ENCODE results near the gene ATP6V0D1. TPM values are rescaled to one million over a fixed set of nuclear protein-coding genes. Genes with fewer than 3 reads are reported as not detected.
A peak's percentile ranks its signal among the peaks of the same experiment; 100 is the strongest.

The ATP6V0D1 gene
- polyA plus RNA-seq, 2 of the 4 experiments (the other 2 are of a cell fraction) = 45.7 to 103 TPM

DNA sequence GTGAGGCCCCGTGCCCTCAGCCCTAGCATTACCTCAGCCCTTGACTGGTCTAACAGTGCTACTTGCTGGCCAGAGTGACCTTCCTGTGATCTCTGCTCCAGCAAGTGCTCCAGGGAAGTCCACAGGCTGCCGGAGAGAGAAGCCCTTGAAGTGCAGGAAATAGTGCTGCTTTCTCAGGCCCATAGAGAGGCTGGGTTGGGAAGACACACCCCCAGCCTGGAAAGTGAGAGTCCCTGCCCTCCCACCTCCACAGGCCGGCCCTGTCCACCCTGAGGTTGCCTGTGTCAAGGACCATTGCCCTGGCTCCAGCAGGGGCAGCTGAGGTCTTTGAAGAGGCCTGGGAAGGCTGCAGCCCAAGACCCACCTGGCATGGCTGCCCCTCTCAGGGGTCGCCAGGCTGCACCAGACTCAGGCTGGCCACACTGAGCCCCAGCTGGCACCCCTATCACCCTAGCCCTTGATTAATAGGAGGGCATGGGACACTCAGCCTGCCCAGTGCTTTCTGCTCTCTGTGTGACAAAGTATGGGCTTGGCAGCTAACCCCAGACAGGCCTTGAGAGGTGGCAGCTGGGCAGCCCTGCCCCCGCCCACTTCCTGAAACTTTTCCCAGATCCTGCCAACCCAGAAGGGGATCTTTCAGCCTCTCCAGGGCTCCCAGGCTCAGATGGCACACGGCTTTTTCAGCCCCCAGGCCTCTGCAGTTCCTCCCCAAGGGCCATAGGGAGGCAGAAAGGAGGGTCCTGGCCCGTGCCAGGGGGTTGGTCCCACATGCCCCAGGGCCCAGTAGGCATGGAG is 21.7 kb downstream of the ATP6V0D1 start:
- H3K4me1 ChIP-seq = peaks cover 12% of the 10 kb centered on the region; the same call in 1 of the 3 replicates
- DNase-seq (ENCODE audit: low read depth in 1 of 2, low spot score in 1 of 2) (no peak), ATAC-seq (peak; percentile 7 to 15; a peak in 2 of 6 replicates), FAIRE-seq (no peak)
- TF ChIP-seq CHD2 (IDR thresholded peaks at IDR 0.05; ENCODE audit: low read length, partially characterized antibody) = no peak
- TF ChIP-seq HEYL (CRISPR knock-in tag; IDR thresholded peaks at IDR 0.05) = no peak
- TF ChIP-seq, protein P1, sequence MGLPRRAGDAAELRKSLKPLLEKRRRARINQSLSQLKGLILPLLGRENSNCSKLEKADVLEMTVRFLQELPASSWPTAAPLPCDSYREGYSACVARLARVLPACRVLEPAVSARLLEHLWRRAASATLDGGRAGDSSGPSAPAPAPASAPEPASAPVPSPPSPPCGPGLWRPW (IDR thresholded peaks at IDR 0.05) = no peak
- TF ChIP-seq FOXS1 (CRISPR knock-in tag; IDR thresholded peaks at IDR 0.05) = no peak
- TF ChIP-seq, protein P2, sequence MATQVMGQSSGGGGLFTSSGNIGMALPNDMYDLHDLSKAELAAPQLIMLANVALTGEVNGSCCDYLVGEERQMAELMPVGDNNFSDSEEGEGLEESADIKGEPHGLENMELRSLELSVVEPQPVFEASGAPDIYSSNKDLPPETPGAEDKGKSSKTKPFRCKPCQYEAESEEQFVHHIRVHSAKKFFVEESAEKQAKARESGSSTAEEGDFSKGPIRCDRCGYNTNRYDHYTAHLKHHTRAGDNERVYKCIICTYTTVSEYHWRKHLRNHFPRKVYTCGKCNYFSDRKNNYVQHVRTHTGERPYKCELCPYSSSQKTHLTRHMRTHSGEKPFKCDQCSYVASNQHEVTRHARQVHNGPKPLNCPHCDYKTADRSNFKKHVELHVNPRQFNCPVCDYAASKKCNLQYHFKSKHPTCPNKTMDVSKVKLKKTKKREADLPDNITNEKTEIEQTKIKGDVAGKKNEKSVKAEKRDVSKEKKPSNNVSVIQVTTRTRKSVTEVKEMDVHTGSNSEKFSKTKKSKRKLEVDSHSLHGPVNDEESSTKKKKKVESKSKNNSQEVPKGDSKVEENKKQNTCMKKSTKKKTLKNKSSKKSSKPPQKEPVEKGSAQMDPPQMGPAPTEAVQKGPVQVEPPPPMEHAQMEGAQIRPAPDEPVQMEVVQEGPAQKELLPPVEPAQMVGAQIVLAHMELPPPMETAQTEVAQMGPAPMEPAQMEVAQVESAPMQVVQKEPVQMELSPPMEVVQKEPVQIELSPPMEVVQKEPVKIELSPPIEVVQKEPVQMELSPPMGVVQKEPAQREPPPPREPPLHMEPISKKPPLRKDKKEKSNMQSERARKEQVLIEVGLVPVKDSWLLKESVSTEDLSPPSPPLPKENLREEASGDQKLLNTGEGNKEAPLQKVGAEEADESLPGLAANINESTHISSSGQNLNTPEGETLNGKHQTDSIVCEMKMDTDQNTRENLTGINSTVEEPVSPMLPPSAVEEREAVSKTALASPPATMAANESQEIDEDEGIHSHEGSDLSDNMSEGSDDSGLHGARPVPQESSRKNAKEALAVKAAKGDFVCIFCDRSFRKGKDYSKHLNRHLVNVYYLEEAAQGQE (IDR thresholded peaks at IDR 0.05) = no peak
- TF ChIP-seq, protein P3, sequence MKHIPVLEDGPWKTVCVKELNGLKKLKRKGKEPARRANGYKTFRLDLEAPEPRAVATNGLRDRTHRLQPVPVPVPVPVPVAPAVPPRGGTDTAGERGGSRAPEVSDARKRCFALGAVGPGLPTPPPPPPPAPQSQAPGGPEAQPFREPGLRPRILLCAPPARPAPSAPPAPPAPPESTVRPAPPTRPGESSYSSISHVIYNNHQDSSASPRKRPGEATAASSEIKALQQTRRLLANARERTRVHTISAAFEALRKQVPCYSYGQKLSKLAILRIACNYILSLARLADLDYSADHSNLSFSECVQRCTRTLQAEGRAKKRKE (CRISPR knock-in tag; IDR thresholded peaks at IDR 0.05; ENCODE audit: low read depth) = no peak
- CTCF ChIA-PET = interaction anchor here (0.6 to 13.1 kb wide), 5 partner anchors 13 to 43 kb away, joined by 3 to 176 read pairs (median 7); partner anchors contain the start of genes ATP6V0D1, HSD11B2 and ZDHHC1
- H3K27ac ChIP-seq = 0 out of 6 replicates have a peak overlapping the region, but pooled peaks of 1 of the 2 experiments have one; percentile 5
- H3K9me3 ChIP-seq = no peaks in the 10 kb centered on the region
- WGBS (ENCODE audit: missing lambda C conversion rate) = 68% methylated on average over 4 of the region's 7 CpGs
- POLR2A ChIA-PET = interaction anchor here (0.5 kb wide), 1 partner anchor 22 kb away, joined by 3 read pairs; the partner anchor contains the start of gene ATP6V0D1
- H3K4me2 ChIP-seq = no peak overlapping the region
- no peak overlapping the region for H3K4me3 ChIP-seq

DNA sequence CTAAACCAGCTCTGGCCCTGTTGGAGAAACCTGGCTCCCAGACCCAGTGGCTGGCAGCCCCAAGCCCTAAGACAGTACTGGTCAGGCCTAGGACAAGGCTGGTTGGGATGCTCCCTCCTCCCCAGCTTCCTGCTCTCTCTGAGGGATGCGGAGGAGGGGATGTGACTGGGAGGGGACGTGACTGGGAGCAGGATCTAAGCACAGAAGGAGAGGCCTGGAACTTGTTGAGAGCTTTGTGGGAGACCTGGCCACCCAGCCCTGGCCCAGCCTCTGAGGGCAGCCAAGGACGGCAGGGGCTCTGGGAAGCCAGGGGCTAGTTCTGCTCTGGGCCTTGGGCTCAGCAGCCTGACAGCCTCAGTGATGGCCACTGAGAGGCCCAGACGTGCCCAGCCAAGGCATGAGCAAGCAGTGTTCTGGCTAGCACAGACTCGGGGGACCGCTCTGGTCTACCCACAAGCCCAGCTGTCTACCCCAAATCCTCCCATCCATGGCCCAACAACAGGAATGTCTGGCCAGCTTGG is 22.8 kb downstream of the ATP6V0D1 start:
- H3K9me3 ChIP-seq = no peaks in the 10 kb centered on the region
- FAIRE-seq = no peak
- CTCF ChIA-PET = interaction anchor here (0.6 to 13.1 kb wide), 7 partner anchors 12 to 344 kb away, joined by 3 to 176 read pairs (median 3); partner anchors contain the start of gene ZDHHC1

DNA sequence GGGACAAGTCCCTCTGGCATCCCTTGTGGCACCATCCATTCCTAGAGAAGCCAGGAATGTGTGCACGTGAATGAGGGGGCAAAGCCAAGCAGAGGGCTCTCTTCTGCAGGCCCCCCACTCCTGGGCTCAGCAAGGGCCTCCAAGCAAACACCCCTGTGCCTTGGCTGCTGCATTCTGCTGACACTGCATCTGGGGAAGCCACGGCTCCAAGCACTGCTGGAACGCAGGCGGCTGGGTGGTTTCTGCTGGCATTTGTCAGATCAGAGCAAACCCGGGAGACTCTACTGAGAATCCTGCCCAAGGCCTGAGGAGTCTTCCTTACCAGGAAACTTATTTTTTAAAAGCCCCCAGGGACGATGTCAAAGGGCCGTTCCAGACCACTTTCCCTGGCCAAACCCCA is 23.3 kb downstream of the ATP6V0D1 start:
- POLR2A ChIA-PET = no interaction called here
- CTCF ChIA-PET = interaction anchor here (0.6 to 13.1 kb wide), 6 partner anchors 11 to 345 kb away, joined by 3 to 176 read pairs (median 3); no protein-coding TSS in a partner anchor
- Histone ChIP-seq H3K4me3 (no peak overlapping the region), H3K27ac (no peak overlapping the region), H3K9me3 (no peaks in the 10 kb centered on the region), H3K4me1 (peaks cover 8% of the 10 kb centered on the region; the same call in 1 of the 3 replicates), H3K4me2 (no peak overlapping the region)
- FAIRE-seq (no peak), DNase-seq (ENCODE audit: low read depth in 1 of 2, low spot score in 1 of 2) (no peak), ATAC-seq (no peak)
- TF ChIP-seq POLR2A (IDR thresholded peaks at IDR 0.05; ENCODE audit: low read length) = no peak
- peak; percentile 71 for TF ChIP-seq MAFK (IDR thresholded peaks at IDR 0.05; ENCODE audit: partially characterized antibody)
- WGBS (ENCODE audit: missing lambda C conversion rate) = 78% methylated on average over 7 of the region's 7 CpGs

More for the DNA sequence above, 22.8 kb downstream of the ATP6V0D1 start:
- Histone ChIP-seq H3K4me2 (no peak overlapping the region), H3K4me1 (peaks cover 12% of the 10 kb centered on the region; the same call in 1 of the 3 replicates), H3K27ac (no peak overlapping the region), H3K4me3 (no peak overlapping the region)
- POLR2A ChIA-PET = no interaction called here
- no peak for DNase-seq (ENCODE audit: low read depth in 1 of 2, low spot score in 1 of 2)
- 97% methylated on average over 6 of the region's 6 CpGs for WGBS (ENCODE audit: missing lambda C conversion rate)
- no peak for ATAC-seq
- TF ChIP-seq MAFK (IDR thresholded peaks at IDR 0.05; ENCODE audit: partially characterized antibody) = no peak
- TF ChIP-seq HOXB5 (CRISPR knock-in tag; IDR thresholded peaks at IDR 0.05) = no peak
- TF ChIP-seq, protein P1 (IDR thresholded peaks at IDR 0.05) = no peak
- TF ChIP-seq HEYL (CRISPR knock-in tag; IDR thresholded peaks at IDR 0.05) = no peak
